ENCODE measurements around the gene FIGNL1. TPM values are rescaled to one million over a fixed set of nuclear protein-coding genes. Genes with fewer than 3 reads are reported as not detected.
"Not testable (repeated sequence)": the region's sequence is repeated elsewhere in the genome, so short reads cannot be mapped to it uniquely, and the experiment has no call there.

Gene FIGNL1
- total RNA-seq, 1 donor from 2014 or later: 10.0 TPM

DNA sequence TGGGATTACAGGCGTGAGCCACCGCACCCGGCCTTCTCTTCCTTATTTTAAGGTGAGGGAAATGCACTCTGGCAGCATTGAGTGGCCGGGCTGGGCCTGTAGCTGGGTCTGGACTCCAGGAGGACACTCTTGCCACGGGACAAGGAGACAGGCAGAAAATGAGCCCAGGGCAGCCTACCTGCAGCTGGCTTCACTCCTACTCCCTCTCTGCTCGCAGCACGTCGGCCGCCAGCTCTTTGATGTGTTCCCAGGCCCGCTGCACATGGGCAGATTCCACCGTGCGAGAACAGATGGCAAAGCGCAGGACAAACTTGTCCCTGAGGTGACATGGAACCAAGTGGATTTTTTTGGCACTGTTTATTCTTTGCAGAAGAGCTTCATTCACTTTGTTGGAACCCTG, 12.9 kb upstream of the FIGNL1 start:
- Histone ChIP-seq H3K79me2 (ENCODE audit: insufficient read depth, low read length) (no peaks in the 10 kb centered on the region), H3K27ac (ENCODE audit: low read depth, low read length) (no peak overlapping the region), H3K4me3 (ENCODE audit: insufficient read depth, low read depth, low read length) (no peak overlapping the region), H4K20me1 (ENCODE audit: insufficient read depth, low read length) (no peaks in the 10 kb centered on the region), H3K4me2 (ENCODE audit: low read length) (no peak overlapping the region), H3K36me3 (ENCODE audit: insufficient read depth, low read length) (no peaks in the 10 kb centered on the region), H2AFZ (ENCODE audit: low read depth, low read length) (no peak overlapping the region), H3K4me1 (ENCODE audit: insufficient read depth, low read length) (no peaks in the 10 kb centered on the region), H3K9me3 (ENCODE audit: insufficient read depth, low read depth, low read length) (no peaks in the 10 kb centered on the region), H3K9ac (ENCODE audit: low read length) (no peak overlapping the region), H3K27me3 (ENCODE audit: insufficient read depth, low read length) (peaks cover 12% of the 10 kb centered on the region)
- no peak overlapping the region for H3K4me3 Mint-ChIP-seq (ENCODE audit: unreplicated experiment)
- FAIRE-seq: no peak
- TF ChIP-seq EZH2 (IDR thresholded peaks at IDR 0.05; ENCODE audit: insufficient read depth, low read length) (no peak), CTCF (IDR thresholded peaks at IDR 0.05; ENCODE audit: insufficient read depth, low read depth, low read length) (no peak)
- H3K27ac Mint-ChIP-seq (ENCODE audit: unreplicated experiment): no peak overlapping the region
- peaks cover 2% of the 10 kb centered on the region for H3K9me3 Mint-ChIP-seq (ENCODE audit: unreplicated experiment)
- DNase-seq (ENCODE audit: low read depth): no peak
- H3K4me1 Mint-ChIP-seq (ENCODE audit: low read depth, unreplicated experiment): peaks cover under 1% of the 10 kb centered on the region
- peaks cover 16% of the 10 kb centered on the region for H3K27me3 Mint-ChIP-seq (ENCODE audit: low read depth, unreplicated experiment)
- no peaks in the 10 kb centered on the region for H3K36me3 Mint-ChIP-seq (ENCODE audit: low read depth, unreplicated experiment)

GRCh38 chr7:50462361-50462760, 12.2 kb upstream of the FIGNL1 start:
- Histone ChIP-seq H3K4me2 (ENCODE audit: low read length) (no peak overlapping the region), H3K36me3 (ENCODE audit: insufficient read depth, low read length) (no peaks in the 10 kb centered on the region), H2AFZ (ENCODE audit: low read depth, low read length) (no peak overlapping the region), H4K20me1 (ENCODE audit: insufficient read depth, low read length) (no peaks in the 10 kb centered on the region), H3K4me1 (ENCODE audit: insufficient read depth, low read length) (no peaks in the 10 kb centered on the region), H3K27ac (ENCODE audit: low read depth, low read length) (no peak overlapping the region), H3K27me3 (ENCODE audit: insufficient read depth, low read length) (peaks cover 12% of the 10 kb centered on the region), H3K79me2 (ENCODE audit: insufficient read depth, low read length) (no peaks in the 10 kb centered on the region), H3K9me3 (ENCODE audit: insufficient read depth, low read depth, low read length) (no peaks in the 10 kb centered on the region), H3K4me3 (ENCODE audit: insufficient read depth, low read depth, low read length) (no peak overlapping the region), H3K9ac (ENCODE audit: low read length) (no peak overlapping the region)
- no peak overlapping the region for H3K27ac Mint-ChIP-seq (ENCODE audit: unreplicated experiment)
- H3K4me1 Mint-ChIP-seq (ENCODE audit: low read depth, unreplicated experiment): no peaks in the 10 kb centered on the region
- peaks cover 2% of the 10 kb centered on the region for H3K9me3 Mint-ChIP-seq (ENCODE audit: unreplicated experiment)
- H3K4me3 Mint-ChIP-seq (ENCODE audit: unreplicated experiment): no peak overlapping the region
- DNase-seq (ENCODE audit: low read depth) (no peak), FAIRE-seq (no peak)
- H3K36me3 Mint-ChIP-seq (ENCODE audit: low read depth, unreplicated experiment): no peaks in the 10 kb centered on the region
- TF ChIP-seq EZH2 (IDR thresholded peaks at IDR 0.05; ENCODE audit: insufficient read depth, low read length): no peak
- peaks cover 13% of the 10 kb centered on the region for H3K27me3 Mint-ChIP-seq (ENCODE audit: low read depth, unreplicated experiment)

GRCh38 chr7:50461695-50462094, 11.5 kb upstream of the FIGNL1 start:
- Histone ChIP-seq H3K4me3 (ENCODE audit: insufficient read depth, low read depth, low read length) (no peak overlapping the region), H4K20me1 (ENCODE audit: insufficient read depth, low read length) (no peaks in the 10 kb centered on the region), H3K4me1 (ENCODE audit: insufficient read depth, low read length) (no peaks in the 10 kb centered on the region), H3K27ac (ENCODE audit: low read depth, low read length) (no peak overlapping the region), H3K4me2 (ENCODE audit: low read length) (no peak overlapping the region), H3K9ac (ENCODE audit: low read length) (no peak overlapping the region), H2AFZ (ENCODE audit: low read depth, low read length) (no peak overlapping the region), H3K36me3 (ENCODE audit: insufficient read depth, low read length) (no peaks in the 10 kb centered on the region), H3K79me2 (ENCODE audit: insufficient read depth, low read length) (no peaks in the 10 kb centered on the region), H3K9me3 (ENCODE audit: insufficient read depth, low read depth, low read length) (no peaks in the 10 kb centered on the region), H3K27me3 (ENCODE audit: insufficient read depth, low read length) (peaks cover 10% of the 10 kb centered on the region)
- no peak overlapping the region for H3K27ac Mint-ChIP-seq (ENCODE audit: unreplicated experiment)
- peaks cover 11% of the 10 kb centered on the region for H3K27me3 Mint-ChIP-seq (ENCODE audit: low read depth, unreplicated experiment)
- TF ChIP-seq EZH2 (IDR thresholded peaks at IDR 0.05; ENCODE audit: insufficient read depth, low read length) (no peak), CTCF (IDR thresholded peaks at IDR 0.05; ENCODE audit: insufficient read depth, low read depth, low read length) (no peak)
- DNase-seq (ENCODE audit: low read depth): no peak
- no peaks in the 10 kb centered on the region for H3K36me3 Mint-ChIP-seq (ENCODE audit: low read depth, unreplicated experiment)
- H3K4me1 Mint-ChIP-seq (ENCODE audit: low read depth, unreplicated experiment): no peaks in the 10 kb centered on the region
- no peak overlapping the region for H3K4me3 Mint-ChIP-seq (ENCODE audit: unreplicated experiment)
- FAIRE-seq: no peak
- H3K9me3 Mint-ChIP-seq (ENCODE audit: unreplicated experiment): peaks cover 2% of the 10 kb centered on the region

DNA sequence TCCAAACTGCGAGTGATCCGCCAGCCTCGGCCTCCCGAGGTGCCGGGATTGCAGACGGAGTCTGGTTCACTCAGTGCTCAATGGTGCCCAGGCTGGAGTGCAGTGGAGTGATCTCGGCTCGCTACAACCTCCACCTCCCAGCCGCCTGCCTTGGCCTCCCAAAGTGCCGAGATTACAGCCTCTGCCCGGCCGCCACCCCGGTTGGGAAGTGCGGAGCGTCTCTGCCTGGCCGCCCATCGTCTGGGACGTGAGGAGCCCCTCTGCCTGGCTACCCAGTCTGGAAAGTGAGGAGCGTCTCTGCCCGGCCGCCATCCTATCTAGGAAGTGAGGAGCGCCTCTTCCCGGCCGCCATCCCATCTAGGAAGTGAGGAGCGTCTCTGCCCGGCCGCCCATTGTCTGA, 9.0 kb upstream of the FIGNL1 start:
- not testable (repeated sequence) for H3K9ac ChIP-seq (ENCODE audit: low read length); H3K27me3 Mint-ChIP-seq (ENCODE audit: low read depth, unreplicated experiment); H2AFZ ChIP-seq (ENCODE audit: low read depth, low read length); H3K36me3 Mint-ChIP-seq (ENCODE audit: low read depth, unreplicated experiment); H3K4me1 Mint-ChIP-seq (ENCODE audit: low read depth, unreplicated experiment); H3K9me3 ChIP-seq (ENCODE audit: insufficient read depth, low read depth, low read length); H3K4me3 Mint-ChIP-seq (ENCODE audit: unreplicated experiment); H3K4me2 ChIP-seq (ENCODE audit: low read length); H4K20me1 ChIP-seq (ENCODE audit: insufficient read depth, low read length); H3K27ac ChIP-seq (ENCODE audit: low read depth, low read length); H3K4me1 ChIP-seq (ENCODE audit: insufficient read depth, low read length); H3K27ac Mint-ChIP-seq (ENCODE audit: unreplicated experiment); FAIRE-seq; H3K36me3 ChIP-seq (ENCODE audit: insufficient read depth, low read length); H3K79me2 ChIP-seq (ENCODE audit: insufficient read depth, low read length); DNase-seq (ENCODE audit: low read depth); H3K4me3 ChIP-seq (ENCODE audit: insufficient read depth, low read depth, low read length); H3K9me3 Mint-ChIP-seq (ENCODE audit: unreplicated experiment)
- peaks cover 12% of the 10 kb centered on the region for H3K27me3 ChIP-seq (ENCODE audit: insufficient read depth, low read length)

- H3K4me2 ChIP-seq (ENCODE audit: low read length); H3K4me3 ChIP-seq (ENCODE audit: insufficient read depth, low read depth, low read length); H3K79me2 ChIP-seq (ENCODE audit: insufficient read depth, low read length); H3K27me3 Mint-ChIP-seq (ENCODE audit: low read depth, unreplicated experiment); H3K9me3 ChIP-seq (ENCODE audit: insufficient read depth, low read depth, low read length); H3K9me3 Mint-ChIP-seq (ENCODE audit: unreplicated experiment); H3K9ac ChIP-seq (ENCODE audit: low read length); FAIRE-seq; H3K36me3 Mint-ChIP-seq (ENCODE audit: low read depth, unreplicated experiment); H2AFZ ChIP-seq (ENCODE audit: low read depth, low read length); H3K27ac ChIP-seq (ENCODE audit: low read depth, low read length); H3K27ac Mint-ChIP-seq (ENCODE audit: unreplicated experiment); H4K20me1 ChIP-seq (ENCODE audit: insufficient read depth, low read length); H3K4me3 Mint-ChIP-seq (ENCODE audit: unreplicated experiment); H3K4me1 Mint-ChIP-seq (ENCODE audit: low read depth, unreplicated experiment); H3K4me1 ChIP-seq (ENCODE audit: insufficient read depth, low read length); H3K36me3 ChIP-seq (ENCODE audit: insufficient read depth, low read length); DNase-seq (ENCODE audit: low read depth): not testable (repeated sequence)
- peaks cover 12% of the 10 kb centered on the region for H3K27me3 ChIP-seq (ENCODE audit: insufficient read depth, low read length)
Observed at GRCh38 chr7:50458651-50459050, 8.5 kb upstream of the FIGNL1 start.

Data from astrocyte (in vitro differentiated cells and primary cell).